GM18499 (cell line): ENCODE data around the gene NOTUM.
"Not testable (repeated sequence)": the region's sequence is repeated elsewhere in the genome, so short reads cannot be mapped to it uniquely, and the experiment has no call there.

Source experiments
- ATAC-seq: cut with Tn5 transposase; IDR thresholded peaks from one replicate; pipeline ENCODE4 v1.9.1; 2021; ENCODE audit warnings: moderate number of reproducible peaks; ENCODE audit not compliant: insufficient read depth, unreplicated experiment

Gene NOTUM

GRCh38 chr17:81959362-81960129, 1.4 kb downstream of the NOTUM start:
- no peak for ATAC-seq

- ATAC-seq: no peak
These were observed 2.2 kb downstream of the NOTUM start for GRCh38 chr17:81958633-81959342.

- no peak for ATAC-seq
These were observed 3.1 kb downstream of the NOTUM start for GRCh38 chr17:81957691-81958432.

GRCh38 chr17:81956607-81957589, 4.1 kb downstream of the NOTUM start:
- no peak for ATAC-seq

GRCh38 chr17:81955756-81956544, 5.0 kb downstream of the NOTUM start:
- no peak for ATAC-seq

DNA sequence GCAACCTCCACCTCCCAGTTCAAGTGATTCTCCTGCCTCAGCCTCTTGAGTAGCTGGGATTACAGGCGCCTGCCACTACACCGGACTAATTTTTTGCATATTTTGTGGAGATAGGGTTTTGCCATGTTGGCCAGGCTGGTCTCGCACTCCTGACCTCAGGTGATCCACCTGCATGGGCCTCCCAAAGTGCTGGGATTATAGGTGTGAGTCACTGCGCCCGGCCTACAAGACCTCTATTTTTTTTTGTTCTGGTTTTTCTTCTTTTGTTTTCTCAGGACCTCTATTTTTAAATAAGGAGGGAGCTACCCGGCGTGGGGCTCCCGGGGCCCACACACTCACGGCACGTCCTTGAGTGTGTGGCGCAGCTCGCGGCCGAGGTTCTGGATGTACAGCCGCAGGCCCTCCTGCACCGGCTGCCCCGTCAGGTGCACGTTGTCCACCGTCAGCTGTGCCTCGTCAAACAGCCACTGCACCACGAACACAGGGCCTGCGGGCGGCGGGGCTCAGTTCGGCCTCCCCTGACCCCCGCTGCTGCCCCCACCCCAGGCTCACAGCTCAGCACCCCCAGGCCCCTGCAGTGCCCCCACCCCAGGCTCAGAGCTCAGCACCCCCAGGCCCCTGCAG, 5.8 kb downstream of the NOTUM start:
- ATAC-seq: no peak

DNA sequence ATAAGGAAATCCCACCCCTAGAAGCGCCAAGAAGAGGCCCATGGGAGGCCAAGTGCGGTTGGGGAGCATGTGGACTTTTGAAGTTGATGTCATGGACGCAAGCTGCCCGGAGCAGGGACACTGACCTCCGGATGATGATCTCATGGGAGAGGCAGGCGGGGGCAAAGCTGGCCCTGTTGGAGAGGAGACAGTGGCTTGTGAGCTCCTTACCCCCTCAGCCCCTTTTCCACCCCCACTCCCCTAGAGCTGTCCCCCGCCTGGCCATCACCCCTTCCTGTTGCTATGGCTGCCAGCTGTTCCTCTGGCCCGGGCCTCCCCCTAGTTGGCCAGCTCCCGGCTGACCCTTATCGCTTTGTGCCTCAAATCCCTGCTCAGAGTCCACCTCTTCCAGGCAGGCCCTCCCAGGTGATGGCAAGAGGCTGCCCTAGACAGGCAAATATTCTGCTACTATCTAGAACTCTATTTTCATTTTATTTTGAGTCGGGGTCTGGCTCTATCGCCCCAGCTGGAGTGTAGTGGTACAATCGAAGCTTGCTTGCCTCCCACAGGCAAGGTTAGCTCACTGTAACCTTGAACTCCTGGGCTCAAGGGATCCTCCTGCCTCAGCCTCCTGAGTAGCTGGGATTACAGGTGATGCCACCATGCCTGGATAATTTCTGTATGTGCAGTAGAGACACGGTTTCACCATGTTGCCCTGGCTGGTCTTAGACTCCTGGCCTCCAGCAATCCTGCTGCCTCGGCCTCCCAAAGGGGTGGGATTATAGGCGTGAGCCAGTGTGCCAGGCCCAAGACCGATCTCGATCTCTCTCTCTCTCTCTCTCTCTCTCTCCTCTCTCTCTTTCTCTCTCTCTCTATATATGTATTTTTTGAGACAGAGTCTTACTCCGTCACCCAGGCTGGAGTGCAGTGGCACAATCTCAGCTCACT, 6.6 kb downstream of the NOTUM start:
- no peak for ATAC-seq

GRCh38 chr17:81953443-81953842, 7.5 kb downstream of the NOTUM start:
- ATAC-seq: not testable (repeated sequence)

DNA sequence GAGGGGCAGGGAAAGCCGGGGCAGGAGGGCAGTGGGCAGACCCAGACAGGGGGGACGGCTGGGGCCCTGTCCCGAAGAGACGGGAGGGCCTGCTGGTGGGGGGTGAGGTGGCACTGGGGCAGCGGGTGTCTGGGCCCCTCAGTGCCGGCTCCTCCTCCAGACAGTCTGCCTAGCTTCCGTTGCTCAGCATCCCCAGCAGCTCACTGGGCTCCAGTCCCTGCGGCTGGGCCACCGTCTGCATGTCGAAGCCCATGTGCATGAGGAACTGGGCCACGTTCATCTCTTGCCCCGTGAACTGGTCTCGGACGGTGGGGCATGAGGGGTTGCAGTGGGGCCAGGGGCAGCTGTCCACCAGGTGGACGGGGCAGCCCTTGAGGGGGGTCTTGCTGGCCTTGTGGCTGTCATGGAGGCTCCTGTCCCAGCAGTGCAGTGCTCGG, 8.2 kb downstream of the NOTUM start:
- ATAC-seq: no peak

DNA sequence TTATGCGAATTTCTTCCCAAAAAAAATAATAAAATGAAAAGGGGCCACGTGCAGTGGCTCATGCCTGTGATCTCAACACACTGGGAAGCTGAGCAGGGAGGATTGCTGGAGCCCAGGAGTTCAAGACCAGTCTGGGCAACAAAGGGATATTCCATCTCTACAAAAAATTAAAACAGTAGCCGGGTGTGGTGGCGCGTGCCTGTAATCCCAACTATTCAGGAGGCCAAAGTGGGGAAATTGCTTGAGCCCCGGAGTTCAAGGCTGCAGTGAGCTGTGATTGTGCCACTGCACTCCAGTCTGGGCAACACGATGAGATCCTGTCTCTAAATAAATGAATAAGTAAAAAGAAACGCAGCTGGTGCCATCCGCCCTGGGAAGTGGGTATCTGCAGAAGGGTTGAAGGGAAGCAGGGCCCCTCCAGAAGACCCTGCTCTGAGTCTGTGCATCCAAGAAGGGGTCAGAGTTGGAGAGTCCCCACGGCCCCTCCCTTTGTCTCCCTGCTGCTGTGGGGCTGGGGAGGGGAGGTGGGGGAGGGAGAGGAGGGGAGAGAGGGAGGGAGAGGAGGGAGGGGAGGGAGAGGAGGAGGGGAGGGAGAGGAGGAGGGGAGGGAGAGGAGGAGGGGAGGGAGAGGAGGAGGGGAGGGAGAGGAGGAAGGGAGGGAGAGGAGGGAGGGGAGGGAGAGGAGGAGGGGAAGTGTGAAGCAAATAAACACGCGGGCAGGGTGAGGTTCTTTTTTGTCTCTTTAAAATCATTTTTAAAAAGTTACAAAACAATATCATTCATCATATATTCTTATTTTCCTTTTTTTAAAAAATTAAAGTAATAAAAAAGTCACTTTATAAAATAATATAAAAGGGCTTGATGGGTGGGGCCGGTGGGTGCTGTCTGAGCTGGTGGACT, 9.0 kb downstream of the NOTUM start:
- ATAC-seq: no peak

DNA sequence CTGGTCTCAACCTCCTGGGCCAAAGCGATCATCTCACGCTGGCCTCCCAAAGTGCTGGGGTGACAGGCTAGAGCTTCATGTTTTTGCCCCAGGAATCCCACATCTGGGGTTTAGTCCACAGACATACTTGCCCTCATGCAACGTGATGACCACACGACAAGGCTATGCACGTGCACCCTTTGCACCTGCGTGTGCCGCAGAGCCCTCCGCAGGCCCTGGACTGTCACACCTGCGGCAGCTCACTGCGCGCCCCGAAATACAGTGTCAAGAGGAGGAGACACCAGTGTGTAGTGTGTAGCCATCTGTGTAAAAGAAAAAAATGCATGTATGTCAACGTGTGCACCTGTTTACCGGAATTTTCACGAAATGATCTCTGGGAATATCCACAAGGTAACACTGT, 10.5 kb downstream of the NOTUM start:
- ATAC-seq: no peak

DNA sequence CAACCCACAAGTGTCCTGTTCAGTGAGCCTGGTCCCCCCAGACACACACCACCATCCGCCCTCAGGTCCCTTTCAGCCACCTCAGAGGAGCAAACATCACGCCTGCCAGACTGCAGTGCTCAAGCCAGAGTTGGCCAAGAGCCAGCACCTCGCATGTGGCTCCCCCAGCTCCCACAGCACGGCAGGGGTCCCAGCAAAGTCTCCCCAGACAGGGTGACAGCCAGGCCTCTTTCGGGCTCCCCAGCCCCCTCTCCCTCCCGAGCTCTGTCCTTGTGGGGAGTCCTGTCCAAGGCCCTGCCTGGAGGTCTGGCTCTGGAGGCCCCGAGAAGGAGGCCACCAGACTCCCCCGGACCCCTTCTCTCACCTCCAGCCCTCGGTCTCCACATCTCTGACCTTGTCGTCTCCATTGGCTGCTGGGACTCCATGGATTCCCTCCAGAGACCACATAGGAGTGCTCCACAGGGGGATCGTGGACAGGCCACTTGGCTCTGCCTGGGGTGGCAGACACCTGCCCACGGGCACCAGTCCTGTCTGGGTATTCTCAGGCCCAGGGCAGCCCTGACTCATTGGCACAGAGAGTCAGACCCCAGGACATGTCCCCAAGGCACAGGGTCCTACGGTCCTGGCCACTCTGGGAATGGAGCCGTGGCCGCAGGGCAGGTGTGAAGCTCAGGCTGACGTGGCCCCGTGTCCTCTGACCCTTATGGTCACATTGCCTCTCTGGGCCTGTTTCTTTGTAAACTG, 12.2 kb downstream of the NOTUM start:
- ATAC-seq: no peak

DNA sequence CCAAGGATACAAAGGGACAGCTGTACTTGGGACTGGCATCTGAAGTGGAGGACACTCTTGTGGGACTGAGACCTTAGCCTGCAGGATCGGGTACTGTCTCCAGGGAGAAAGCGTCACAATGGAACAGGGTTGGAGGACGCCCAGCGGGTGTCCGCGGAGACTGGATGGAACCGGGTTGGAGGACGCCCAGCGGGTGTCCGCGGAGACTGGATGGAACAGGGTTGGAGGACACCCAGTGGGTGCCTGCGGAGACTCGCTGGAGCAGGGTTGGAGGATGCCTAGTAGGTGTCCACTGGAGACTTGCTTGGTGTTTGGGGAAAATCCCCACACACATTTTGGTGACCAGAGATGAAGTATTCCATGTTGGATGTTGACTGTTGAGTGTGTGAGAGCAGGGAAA, 13.8 kb downstream of the NOTUM start, which contains the start of gene MYADML2:
Gene MYADML2 (minus strand): TSS at position 45 of the 400 bp plus-strand sequence. CDS start 5,492 bp downstream, outside the sequence.
- no peak for ATAC-seq

- no peak for ATAC-seq
These were observed 16.1 kb downstream of the NOTUM start for GRCh38 chr17:81944858-81945257.

- ATAC-seq: no peak
These were observed 18.8 kb downstream of the NOTUM start for GRCh38 chr17:81942167-81942553.
